A549 treated with DMSO at 1 μM for 4 hours (cell line): ENCODE results near the gene SLC38A6. TPM values are rescaled to one million over a fixed set of nuclear protein-coding genes. Genes with fewer than 3 reads are reported as not detected.

Experiments used
- total RNA-seq: library from RNA; stranded (reverse); fragments of 200-300 nt; extraction: Qiagen RNA extraction; gene quantifications from 5 replicates; pipeline ENCODE4 v1.2.3, GENCODE V29; 2022; ENCODE audit warnings: low read depth

SLC38A6 gene
- total RNA-seq = 17.5 to 24.0 TPM (median 23.3 TPM) in 5 replicates

DNA sequence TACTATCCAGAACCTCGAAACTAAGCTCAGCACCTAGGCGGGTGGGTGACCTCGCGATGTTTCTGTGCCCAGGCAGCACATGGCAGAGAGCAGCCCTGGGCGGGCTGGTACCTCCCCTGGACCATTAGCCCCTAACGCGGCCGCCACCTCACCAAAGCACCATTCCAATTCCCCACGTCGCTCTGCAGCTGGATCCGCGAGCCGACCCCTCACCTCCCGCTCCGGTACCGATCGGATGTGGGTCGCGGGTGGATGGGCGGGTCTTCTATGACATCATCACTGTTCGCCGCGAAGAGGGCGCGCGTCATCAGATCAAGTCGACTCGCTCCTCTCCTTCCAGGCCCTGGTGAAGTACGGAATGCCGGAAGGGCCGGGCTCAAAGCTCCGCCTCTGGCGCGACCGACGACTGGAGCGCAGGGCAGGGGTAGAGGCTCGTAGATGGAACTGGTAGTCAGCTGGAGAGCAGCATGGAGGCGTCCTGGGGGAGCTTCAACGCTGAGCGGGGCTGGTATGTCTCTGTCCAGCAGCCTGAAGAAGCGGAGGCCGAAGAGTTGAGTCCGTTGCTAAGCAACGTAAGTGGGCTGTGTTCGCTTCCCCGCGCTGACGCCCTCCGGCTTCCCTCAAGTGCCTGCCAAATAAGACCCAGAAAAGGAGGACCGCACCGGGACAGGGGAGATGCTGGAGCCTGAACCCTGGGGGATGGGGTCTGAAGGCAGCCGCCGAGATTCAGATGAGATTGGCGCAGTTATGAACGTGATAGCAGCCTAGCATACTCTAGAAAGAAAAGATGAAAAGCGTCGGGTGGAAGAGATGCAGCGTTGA lies at the start of gene SLC38A6, which contains the start of gene TRMT5:
Gene SLC38A6, plus strand, starts transcription at position 435 of the 822 bp plus-strand sequence. Its CDS starts 33 bp downstream, at position 468.
Gene TRMT5, minus strand, starts transcription at position 269 of the 822 bp plus-strand sequence. Its CDS starts 106 bp downstream, at position 163.

Other genes starting within 250 kb of the SLC38A6 start
- 39.6 to 47.8 TPM (median 43.4 TPM) in 5 replicates for gene MNAT1, start 246.5 kb upstream of the SLC38A6 start, total RNA-seq
- 14.4 to 19.3 TPM (median 16.4 TPM) in 5 replicates for gene TRMT5, start 166 bp upstream of the SLC38A6 start, total RNA-seq